OCI-LY1 (cell line): Measurements from ENCODE around the gene TRIM68.

Experiments
- EZH2 ChIP-seq: fragments of 200-600 bp; sonication (generic), shearing (Covaris generic); IDR thresholded peaks from 2 replicates; pipeline ENCODE4 v1.8.0; 2017; ENCODE audit warnings: borderline replicate concordance, mixed run types, mild to moderate bottlenecking, antibody characterized with exemption, low read length, moderate library complexity, mixed read lengths
- TF ChIP-seq, protein P1 (sequence below): fragments of 200-600 bp; sonication (generic), shearing (Covaris generic); IDR thresholded peaks from 2 replicates; pipeline ENCODE4 v1.5.1; 2017; ENCODE audit warnings: mild to moderate bottlenecking, antibody characterized with exemption, low read length, moderate library complexity, mixed read lengths

DNA sequence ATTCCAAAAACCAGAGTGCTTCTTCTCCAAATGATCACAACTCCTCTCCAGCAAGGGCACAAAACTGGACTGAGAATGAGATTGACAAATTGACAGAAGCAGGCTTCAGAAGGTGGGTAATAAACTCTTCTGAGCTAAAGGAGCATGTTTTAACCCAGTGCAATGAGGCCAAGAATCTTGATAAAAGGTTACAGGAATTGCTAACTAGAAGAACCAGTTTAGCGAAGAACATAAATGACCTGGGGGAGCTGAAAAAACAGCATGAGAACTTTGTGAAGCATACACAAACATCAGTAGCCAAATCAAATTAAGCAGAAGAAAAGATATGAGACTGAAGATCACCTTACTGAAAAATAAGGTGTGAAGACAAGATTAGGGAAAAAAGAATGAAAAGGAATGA lies 47.6 kb downstream of the TRIM68 start:
- TF ChIP-seq EZH2: no peak
- TF ChIP-seq, protein P1, sequence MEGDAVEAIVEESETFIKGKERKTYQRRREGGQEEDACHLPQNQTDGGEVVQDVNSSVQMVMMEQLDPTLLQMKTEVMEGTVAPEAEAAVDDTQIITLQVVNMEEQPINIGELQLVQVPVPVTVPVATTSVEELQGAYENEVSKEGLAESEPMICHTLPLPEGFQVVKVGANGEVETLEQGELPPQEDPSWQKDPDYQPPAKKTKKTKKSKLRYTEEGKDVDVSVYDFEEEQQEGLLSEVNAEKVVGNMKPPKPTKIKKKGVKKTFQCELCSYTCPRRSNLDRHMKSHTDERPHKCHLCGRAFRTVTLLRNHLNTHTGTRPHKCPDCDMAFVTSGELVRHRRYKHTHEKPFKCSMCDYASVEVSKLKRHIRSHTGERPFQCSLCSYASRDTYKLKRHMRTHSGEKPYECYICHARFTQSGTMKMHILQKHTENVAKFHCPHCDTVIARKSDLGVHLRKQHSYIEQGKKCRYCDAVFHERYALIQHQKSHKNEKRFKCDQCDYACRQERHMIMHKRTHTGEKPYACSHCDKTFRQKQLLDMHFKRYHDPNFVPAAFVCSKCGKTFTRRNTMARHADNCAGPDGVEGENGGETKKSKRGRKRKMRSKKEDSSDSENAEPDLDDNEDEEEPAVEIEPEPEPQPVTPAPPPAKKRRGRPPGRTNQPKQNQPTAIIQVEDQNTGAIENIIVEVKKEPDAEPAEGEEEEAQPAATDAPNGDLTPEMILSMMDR: no peak
